SK-N-MC (cell line): ENCODE results near the gene PLCD3.

ENCODE experiments used
- DNase-seq: peaks from one replicate; pipeline ENCODE4 v3.0.0-alpha.2; 2011; ENCODE audit warnings: low read depth, low spot score
- H3K27ac ChIP-seq: fragments of 200-600 bp; sonication (generic); 2 replicates; pipeline ENCODE4 v1.5.1; 2016; ENCODE audit warnings: mixed run types
- H3K36me3 ChIP-seq: fragments of 200-600 bp; sonication (generic); 2 replicates; pipeline ENCODE4 v1.6.1; 2017; ENCODE audit warnings: antibody characterized with exemption, low read length, mixed read lengths; ENCODE audit not compliant: insufficient read depth
- H3K4me3 ChIP-seq: fragments of 200-600 bp; sonication (generic); 2 replicates; pipeline ENCODE4 v1.5.1; 2016
- H3K9ac ChIP-seq: fragments of 200-600 bp; sonication (generic); 2 replicates; pipeline ENCODE4 v1.8.0; 2017; ENCODE audit warnings: mixed run types, mixed read lengths; ENCODE audit not compliant: insufficient read length
- H3K9me3 ChIP-seq: fragments of 200-600 bp; sonication (generic); 2 replicates; pipeline ENCODE4 v1.6.1; 2017; ENCODE audit warnings: low read depth, mild to moderate bottlenecking, antibody characterized with exemption, low read length, moderate library complexity, mixed read lengths
- EZH2 ChIP-seq: fragments of 200-600 bp; sonication (generic); IDR thresholded peaks from one replicate; pipeline ENCODE4 v1.6.1; 2017; ENCODE audit warnings: antibody characterized with exemption
- FOXP2 ChIP-seq: optimal IDR thresholded peaks from 2 replicates; pipeline ENCODE3; 2011; ENCODE audit warnings: mild to moderate bottlenecking, moderate library complexity; ENCODE audit not compliant: insufficient read depth; ENCODE audit errors: extremely low read length, control extremely low read depth
- POLR2AphosphoS5 ChIP-seq: IDR thresholded peaks from 2 replicates; pipeline ENCODE4 v1.6.1; 2012; ENCODE audit warnings: mild to moderate bottlenecking, low read depth, low read length, borderline replicate concordance

PLCD3 gene

GRCh38 chr17:45092911-45093430 is 39.3 kb downstream of the PLCD3 start:
- Histone ChIP-seq H3K36me3 (peaks cover 84% of the 10 kb centered on the region), H3K27ac (no peak overlapping the region), H3K9ac (no peak overlapping the region), H3K9me3 (no peaks in the 10 kb centered on the region), H3K4me3 (no peak overlapping the region)
- no peak for TF ChIP-seq POLR2AphosphoS5
- TF ChIP-seq EZH2: no peak
- TF ChIP-seq FOXP2: no peak
- DNase-seq: no peak

- H3K27ac ChIP-seq: no peak overlapping the region
Observed at GRCh38 chr17:45091778-45092425, 40.4 kb downstream of the PLCD3 start.

GRCh38 chr17:45090711-45091110 is 41.6 kb downstream of the PLCD3 start:
- TF ChIP-seq FOXP2: no peak
- no peak for TF ChIP-seq EZH2
- no peak for TF ChIP-seq POLR2AphosphoS5
- Histone ChIP-seq H3K4me3 (no peak overlapping the region), H3K27ac (no peak overlapping the region), H3K36me3 (peaks cover 81% of the 10 kb centered on the region), H3K9ac (no peak overlapping the region), H3K9me3 (no peaks in the 10 kb centered on the region)
- DNase-seq: no peak

More at GRCh38 chr17:45091778-45092425, 40.4 kb downstream of the PLCD3 start:
- no peak for TF ChIP-seq FOXP2
- DNase-seq: no peak
- Histone ChIP-seq H3K9me3 (no peaks in the 10 kb centered on the region), H3K36me3 (peaks cover 84% of the 10 kb centered on the region), H3K9ac (no peak overlapping the region), H3K4me3 (no peak overlapping the region)

GRCh38 chr17:45088741-45089140 is 43.6 kb downstream of the PLCD3 start:
- no peak for DNase-seq
- H3K9ac ChIP-seq: no peak overlapping the region
- no peak overlapping the region for H3K27ac ChIP-seq
- H3K9me3 ChIP-seq: no peaks in the 10 kb centered on the region
- peaks cover 85% of the 10 kb centered on the region for H3K36me3 ChIP-seq
- TF ChIP-seq POLR2AphosphoS5 (no peak), FOXP2 (no peak), EZH2 (no peak)
- H3K4me3 ChIP-seq: no peak overlapping the region

- H3K4me3 ChIP-seq: no peak overlapping the region
- no peak overlapping the region for H3K9ac ChIP-seq
- peaks cover 84% of the 10 kb centered on the region for H3K36me3 ChIP-seq
- no peak overlapping the region for H3K27ac ChIP-seq
- no peak for TF ChIP-seq EZH2
- TF ChIP-seq FOXP2: no peak
- no peak for TF ChIP-seq POLR2AphosphoS5
- DNase-seq: no peak
- no peaks in the 10 kb centered on the region for H3K9me3 ChIP-seq
Observed at GRCh38 chr17:45087978-45088377, 44.3 kb downstream of the PLCD3 start.

- Histone ChIP-seq H3K9ac (no peak overlapping the region), H3K27ac (no peak overlapping the region), H3K9me3 (no peaks in the 10 kb centered on the region), H3K36me3 (peaks cover 81% of the 10 kb centered on the region), H3K4me3 (no peak overlapping the region)
- DNase-seq: no peak
- no peak for TF ChIP-seq POLR2AphosphoS5
- no peak for TF ChIP-seq FOXP2
Observed at GRCh38 chr17:45087504-45087975, 44.8 kb downstream of the PLCD3 start.

GRCh38 chr17:45086865-45087503 is 45.3 kb downstream of the PLCD3 start:
- no peak for DNase-seq
- Histone ChIP-seq H3K9me3 (no peaks in the 10 kb centered on the region), H3K36me3 (peaks cover 82% of the 10 kb centered on the region), H3K27ac (no peak overlapping the region), H3K4me3 (no peak overlapping the region), H3K9ac (no peak overlapping the region)
- no peak for TF ChIP-seq POLR2AphosphoS5
- TF ChIP-seq FOXP2: no peak
- TF ChIP-seq EZH2: no peak

- peaks cover 82% of the 10 kb centered on the region for H3K36me3 ChIP-seq
- H3K9ac ChIP-seq: no peak overlapping the region
- H3K27ac ChIP-seq: no peak overlapping the region
- TF ChIP-seq EZH2 (no peak), FOXP2 (no peak), POLR2AphosphoS5 (no peak)
- no peak overlapping the region for H3K4me3 ChIP-seq
- no peak for DNase-seq
- H3K9me3 ChIP-seq: no peaks in the 10 kb centered on the region
Observed at GRCh38 chr17:45086391-45086790, 45.9 kb downstream of the PLCD3 start.
